ENCODE data around the gene ARHGEF33. TPM values are rescaled to one million over a fixed set of nuclear protein-coding genes. Genes with fewer than 3 reads are reported as not detected.

The ARHGEF33 gene
- 3.9 TPM for total RNA-seq

DNA sequence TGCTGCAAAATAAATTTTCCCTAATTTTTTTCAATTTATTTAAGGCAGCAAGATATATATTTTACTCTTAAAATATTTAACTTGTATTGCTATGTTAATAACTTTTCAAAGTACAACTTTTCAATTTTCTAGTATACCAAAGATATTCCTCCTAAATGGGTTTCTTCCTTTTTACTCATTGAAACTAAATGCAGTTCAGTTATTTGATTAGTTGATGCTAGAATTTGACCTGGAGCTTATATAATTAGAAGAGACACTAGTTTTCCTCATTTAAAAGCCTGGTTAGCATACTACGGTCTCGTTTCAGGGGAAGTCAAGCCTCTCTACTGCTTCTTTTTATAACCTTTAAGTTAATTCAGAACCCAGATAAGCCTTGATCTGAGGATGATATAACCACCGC, at the start of gene ARHGEF33:
Gene ARHGEF33, plus strand, starts transcription at position 301 of the 400 bp plus-strand sequence. CDS start 29,573 bp downstream, outside the sequence.
- no peak for DNase-seq

DNA sequence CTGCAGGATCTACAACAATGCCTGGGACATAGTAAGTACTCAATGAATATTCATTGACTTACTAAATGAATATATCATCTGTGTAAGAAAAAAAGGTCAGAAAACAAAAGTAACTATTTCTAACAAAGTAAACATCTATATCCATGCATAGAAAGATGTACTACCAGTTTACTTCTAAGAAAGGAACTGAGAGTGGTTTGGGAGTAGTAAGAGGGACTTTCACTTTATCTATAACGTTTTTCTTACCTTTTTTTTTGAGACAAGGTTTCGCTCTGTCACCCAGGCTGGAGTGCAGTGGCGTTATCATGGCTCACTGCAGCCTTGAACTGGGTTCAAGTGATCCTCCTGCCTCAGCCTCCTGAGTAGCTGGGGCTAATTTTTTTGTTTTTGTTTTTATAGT, 39.6 kb upstream of the ARHGEF33 start:
- DNase-seq = no peak

DNA sequence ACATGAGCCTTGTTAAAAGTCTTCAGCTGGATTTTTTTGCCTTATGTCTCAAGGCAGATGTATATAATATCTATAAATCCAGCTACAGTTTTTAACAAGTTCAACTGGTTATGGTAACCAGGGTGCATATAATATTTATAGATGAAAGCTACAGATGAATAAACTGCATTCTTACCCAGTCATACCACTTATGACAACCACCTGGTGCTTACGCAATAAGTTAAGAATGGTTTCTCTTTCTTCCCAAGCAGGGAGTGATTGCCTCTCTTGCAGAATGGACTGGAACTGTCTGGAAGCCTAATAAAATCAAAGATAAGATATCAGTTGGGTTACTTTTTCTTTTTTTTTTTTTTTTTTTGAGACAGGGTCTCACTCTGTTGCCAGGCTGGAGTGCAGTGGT, 33.5 kb upstream of the ARHGEF33 start:
- DNase-seq = no peak

DNA sequence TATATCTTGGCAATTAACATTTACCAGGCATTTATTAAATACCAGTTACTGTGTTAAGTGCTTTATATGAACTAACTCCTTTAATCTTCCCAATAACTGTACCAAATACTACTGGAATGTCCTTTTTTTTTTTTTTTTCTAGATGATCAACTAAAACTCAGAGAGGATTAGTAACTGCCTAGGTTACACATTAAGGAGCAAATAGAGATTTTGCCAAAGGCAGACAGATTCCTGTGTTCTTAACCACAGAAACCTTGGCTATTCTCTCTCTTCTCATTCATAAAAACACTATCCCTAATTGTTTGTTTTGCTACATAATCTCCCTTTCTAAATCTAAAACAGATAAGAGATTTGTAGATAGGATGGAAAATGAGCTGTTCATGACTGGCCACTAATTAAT, 27.2 kb upstream of the ARHGEF33 start:
- no peak for DNase-seq

DNA sequence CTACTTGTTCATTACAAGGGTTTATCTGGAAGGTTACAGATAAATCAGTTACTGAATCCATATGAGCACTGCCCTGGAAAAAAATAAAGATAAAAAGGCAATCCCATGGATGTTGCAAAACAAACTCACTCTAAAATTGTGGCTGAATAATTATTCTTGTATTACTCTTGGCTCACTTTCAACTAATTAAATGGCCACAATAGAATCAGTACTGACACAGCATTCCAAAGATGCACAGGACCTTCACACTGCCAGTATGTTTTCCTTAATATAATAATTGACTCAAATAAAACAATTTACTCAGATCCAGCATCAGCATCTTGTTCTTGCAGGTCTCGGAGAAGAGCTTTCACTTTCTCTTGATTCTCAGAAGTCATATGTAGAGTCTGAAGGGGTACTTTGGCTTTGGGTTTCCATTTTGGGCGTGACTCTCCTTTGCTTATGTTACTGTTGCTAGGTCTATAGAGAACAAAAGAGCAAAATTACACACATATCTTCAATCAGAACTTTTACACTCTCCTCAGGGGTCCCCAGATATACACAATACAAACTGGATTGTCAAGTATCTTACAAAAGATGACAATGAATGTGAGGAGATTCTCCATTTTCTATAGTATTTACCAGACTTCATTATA, 26.5 kb upstream of the ARHGEF33 start:
- no peak for DNase-seq

DNA sequence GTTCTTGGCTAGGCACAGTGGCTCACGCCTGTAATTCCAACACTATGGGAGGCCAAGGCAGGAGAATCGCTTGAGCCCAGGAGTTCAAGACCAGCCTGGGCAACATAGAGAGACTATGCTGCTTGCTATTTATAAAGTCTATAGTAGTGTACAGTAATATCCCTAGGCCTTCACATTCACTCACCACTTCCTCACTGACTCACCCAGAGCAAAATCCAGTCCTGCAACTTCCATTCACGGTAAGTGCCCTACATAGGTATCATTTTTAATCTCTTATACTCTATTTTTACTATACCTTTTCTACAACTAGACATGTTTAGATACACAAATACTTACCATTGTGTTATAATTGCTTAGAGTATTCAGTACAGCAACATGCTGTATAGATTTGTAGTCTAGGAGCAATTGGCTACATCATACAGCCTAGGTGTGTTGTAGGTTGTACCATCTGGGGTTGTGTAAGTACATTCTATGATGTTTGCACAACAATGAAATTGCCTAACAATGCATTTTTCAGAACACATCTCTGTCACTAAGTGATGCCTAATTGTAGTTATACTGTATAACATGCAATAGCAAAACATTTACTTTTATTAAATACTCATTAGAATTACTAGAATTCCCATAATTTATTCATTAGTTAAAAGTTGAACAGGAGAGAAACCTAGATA, 22.8 kb upstream of the ARHGEF33 start:
- no peak for DNase-seq

DNA sequence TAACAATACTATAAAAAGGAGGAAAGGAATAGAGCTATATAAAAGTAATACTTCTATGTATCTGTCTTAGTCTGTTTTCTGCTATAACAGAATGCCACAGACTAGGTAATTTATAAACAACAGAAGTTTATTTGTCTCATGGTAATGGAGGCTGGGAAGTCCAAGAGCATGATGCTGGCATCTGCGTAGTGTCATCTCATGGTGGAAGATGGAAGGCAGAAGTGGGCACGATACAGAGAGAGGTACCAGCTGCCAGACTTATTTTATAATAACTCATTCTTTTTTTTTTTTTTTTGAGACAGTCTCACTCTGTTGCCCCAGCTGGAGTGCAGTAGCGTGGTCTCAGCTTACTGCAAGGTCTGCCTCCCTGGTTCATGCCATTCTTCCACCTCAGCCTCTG, 18.2 kb upstream of the ARHGEF33 start:
- no peak for DNase-seq

DNA sequence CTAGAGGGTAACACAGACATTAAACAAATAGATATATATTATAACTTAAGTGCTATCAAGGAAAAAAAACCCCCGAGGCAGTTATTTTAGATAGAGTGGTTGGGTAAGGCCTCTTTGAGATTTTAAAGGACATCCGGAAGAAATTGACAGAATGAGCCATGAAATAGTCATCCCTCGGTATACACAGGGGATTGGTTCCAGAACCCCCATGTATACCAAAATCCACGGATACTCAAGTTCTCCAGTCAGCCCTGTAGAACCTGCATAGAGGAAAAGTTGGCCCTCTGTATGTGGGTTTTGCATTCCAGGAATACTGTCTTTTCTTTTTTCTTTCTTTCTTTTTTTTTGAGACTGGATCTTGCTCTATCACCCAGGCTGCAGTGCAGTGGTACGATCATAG, 15.9 kb upstream of the ARHGEF33 start:
- DNase-seq = no peak

DNA sequence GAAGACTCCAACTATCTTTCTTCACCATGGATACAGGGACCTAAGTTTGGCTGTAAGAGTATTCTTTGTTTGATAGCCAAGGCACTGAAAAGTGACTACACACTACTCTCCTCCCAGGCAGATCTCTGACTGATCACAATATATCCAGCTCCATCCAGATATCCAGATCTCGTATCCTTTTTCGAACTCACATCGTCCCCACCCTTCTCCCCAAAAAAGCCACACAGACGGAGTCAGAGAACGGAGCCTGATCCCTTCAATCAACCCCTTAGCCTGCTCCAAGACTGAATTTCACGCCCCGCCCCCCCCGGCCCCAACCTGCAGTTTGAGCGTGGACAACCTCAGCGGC, 14.5 kb upstream of the ARHGEF33 start:
- peak; percentile 55 for DNase-seq

DNA sequence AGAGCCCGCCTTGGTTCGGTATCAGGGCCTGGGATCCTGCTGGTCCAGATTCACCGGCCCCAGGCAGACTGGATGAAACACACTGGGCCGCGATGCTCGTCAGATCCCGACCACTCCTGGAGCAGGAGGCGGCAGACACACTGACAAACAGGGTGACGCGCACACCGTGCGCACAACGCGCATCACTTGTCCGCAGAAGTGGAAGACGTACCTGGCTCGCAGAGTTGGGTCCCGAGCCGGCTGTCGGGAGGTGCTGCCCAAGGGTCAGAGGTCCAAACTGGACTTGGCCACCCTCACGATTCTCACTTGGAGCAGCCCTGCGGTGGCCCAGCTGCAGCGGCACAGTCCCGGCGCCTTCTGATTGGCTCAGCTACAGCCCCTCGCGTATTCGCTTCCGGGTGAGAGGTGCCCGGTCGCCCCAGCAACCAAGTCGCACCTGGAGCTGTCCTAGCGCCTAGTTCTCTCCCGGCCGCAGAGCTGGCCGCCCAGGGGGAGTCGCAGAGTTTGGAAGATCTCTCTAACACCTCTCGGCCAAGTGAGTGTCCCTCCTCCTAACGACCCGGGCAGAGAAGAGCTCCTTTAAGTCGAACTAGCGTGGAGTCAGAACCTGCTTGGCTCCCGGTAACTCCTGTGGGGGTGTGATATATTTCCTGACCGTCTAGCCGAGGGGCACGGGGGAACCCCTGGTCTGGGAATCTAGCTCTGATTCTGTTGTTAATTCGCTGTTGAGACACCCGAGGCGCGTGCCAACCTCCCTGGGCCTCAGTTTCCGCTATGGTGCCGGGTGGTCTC, 13.9 kb upstream of the ARHGEF33 start, which contains the start of the genes DHX57 and MORN2:
Gene DHX57, minus strand, starts transcription at position 359 of the 792 bp plus-strand sequence. CDS start 7,529 bp downstream, outside the sequence.
Gene MORN2, plus strand, starts transcription at position 401 of the 792 bp plus-strand sequence.
- DNase-seq = peak; percentile 81

DNA sequence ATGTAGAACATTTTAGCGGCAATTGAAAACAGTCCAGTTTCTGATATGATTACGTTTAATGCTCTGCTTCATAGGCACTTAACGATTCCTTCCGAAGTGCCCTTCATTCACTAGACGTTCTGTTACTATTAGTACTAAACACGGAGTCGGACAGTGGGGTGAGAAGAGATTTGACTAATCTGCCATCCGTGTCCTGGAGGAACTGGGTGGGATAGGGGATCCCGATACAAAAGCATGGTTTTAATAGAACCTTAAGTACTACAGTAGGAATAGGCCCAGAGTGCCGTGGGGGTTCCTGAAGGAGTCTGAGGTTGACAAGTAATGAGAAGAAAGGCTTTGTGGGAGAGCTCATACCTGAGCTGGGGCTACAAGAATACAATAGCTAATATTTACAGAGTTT, 13.3 kb upstream of the ARHGEF33 start:
- no peak for DNase-seq

DNA sequence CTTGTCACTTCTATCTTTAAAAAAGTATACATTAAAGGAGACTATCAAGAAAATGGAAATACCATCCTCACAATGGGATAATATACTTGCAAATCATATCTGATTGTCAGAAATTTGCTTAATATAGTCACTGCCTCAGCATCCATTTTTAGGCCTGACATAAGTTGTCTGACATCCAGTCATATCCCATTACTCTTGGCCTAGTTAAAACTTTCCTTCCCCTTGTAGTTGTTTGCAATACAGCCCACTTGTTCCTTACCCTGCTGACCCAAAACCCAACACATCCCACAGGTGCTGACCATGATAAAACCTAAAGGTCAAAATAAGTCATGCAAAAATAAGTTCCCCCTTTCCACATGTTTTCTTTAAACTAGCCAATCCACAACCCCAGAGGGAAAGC, 3.6 kb upstream of the ARHGEF33 start:
- no peak for DNase-seq

DNA sequence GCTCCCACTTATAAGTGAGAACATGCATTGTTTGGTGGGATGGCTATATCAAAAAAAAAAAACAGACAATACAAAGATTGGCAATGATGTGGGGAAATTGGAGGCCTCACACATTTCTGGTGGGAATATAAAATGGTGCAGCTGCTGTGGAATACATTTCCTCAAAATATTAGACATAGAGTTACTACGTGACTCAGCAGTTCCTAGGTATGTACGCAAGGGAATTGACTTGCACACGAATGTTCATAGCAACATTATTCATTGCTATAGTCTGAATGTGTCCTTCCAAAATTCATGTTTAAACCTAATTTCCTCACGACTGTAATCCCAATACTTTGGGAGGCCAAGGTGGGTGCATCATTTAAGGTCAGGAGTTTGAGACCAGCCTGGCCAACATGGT, 2.3 kb upstream of the ARHGEF33 start:
- no peak for DNase-seq

DNA sequence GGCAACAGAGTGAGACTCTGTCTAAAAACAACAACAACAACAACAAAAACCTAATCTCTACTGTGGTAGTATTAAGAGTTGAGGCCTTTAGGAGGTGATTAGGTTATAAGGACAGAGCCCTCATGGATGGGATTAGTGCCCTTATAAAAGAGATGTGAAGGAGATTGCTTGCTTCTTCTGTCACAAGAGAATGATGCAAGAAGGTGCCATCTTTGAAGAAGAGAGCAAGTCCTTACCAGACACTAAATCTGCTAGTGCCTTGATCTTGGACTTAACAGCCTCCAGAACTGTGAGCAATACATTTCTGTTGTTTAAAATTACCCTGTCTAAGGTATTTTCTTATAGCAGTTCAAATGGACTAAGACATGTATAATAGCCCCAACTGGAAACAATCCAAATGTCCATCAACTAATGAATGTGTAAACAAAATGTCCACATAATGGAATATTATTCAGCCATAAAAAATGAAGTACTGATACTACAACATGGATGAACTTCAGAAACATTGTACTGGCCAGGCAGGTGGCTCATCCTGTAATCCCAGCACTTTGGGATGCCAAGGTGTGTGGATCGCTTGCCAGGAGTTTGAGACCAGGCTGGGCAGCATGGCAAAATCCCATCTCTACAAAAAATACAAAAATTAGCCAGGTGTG, 1.6 kb upstream of the ARHGEF33 start:
- no peak for DNase-seq

DNA sequence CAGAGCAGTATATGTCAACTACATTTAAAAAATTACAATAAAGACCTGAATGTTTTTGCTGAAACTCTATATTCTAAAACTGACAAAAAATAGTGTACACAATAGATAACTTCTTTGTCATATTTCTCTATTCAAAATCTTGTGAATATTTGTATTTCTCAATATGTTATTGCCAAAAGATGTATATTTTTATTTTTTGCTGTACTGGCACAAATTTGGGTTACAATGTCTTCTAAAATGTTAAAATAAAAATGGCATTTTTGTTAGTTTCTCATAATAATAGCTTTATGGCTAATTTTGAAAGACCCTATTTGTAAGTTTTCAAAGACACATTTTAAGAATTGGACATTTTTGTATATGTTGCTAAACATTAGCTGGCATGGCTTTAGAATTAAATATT, 630 bp upstream of the ARHGEF33 start:
- no peak for DNase-seq

DNA sequence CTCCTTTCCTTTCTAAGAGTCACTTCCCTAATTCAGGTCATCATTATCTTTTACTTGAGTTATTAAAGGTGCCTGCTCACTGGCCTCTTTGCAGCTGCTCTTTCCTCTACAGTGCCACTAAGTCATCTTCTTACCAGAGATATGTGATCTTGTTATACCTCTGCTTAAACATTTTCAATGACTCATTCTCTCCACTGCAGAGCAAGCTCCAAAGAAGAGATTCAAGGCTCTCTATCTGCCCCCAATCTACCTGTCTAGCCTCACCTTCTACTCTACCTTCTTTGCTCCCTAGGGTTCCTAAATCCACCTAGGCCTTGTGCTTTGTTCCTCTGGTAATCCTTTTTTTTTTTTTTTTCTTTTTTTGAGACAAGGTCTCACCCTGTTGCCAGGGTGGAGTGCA, 3.1 kb downstream of the ARHGEF33 start:
- DNase-seq = no peak

DNA sequence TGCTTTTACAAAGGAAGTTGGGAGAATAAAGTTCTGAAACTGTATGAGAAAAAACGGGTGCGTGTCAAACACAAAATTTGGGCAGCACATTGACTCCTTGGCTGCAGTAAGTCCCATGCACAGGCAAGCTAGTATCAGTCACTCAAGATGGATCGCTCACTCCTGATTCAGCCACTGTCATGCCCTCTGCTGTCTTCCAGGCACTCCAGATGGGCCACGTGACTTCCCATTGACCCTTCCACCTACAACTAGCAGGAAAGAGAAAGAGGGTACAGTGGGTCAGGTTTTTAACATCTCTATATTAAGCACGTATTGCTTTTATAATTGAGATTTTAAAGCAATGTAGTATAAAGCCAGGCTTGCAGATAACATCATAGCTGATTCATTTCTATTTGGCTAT, 8.6 kb downstream of the ARHGEF33 start:
- DNase-seq = no peak

DNA sequence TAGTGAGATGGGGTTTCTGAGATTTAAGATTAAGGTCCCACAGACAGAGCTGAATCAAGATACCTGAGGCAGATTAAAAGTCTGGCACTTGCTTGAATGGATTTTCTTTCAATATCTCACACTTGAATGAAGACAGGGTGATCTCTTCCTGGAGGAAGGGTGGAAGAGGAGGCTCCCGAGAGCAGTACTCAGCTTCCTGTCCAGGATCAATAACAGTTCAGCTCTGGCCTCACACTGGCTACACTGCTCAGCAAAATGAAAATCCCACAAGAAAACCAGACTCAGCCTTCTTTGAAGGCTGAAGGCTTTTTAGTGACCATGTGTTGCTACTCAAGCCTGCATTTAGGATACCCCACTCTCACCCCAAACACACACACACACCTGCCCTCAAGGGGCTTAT, 11.1 kb downstream of the ARHGEF33 start:
- no peak for DNase-seq

DNA sequence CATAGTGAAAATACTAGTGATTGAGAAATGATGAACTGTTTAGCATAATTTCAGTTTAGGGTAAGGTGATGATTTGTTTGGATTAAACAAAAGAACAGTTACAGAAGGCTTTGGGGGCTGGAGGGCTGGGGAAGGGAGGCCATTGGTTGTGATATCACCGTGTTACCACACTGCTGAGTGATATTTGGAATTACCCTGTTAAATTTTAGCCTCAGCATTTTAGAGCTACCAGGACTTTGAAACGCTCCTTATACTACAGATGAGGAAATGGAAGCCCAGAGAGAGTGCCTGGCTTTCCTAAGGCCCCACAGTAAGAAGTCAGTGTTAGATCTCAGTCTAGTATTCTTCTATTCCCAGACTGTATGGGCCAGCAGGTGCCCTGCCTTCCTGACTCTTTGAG, 15.6 kb downstream of the ARHGEF33 start:
- DNase-seq = no peak

DNA sequence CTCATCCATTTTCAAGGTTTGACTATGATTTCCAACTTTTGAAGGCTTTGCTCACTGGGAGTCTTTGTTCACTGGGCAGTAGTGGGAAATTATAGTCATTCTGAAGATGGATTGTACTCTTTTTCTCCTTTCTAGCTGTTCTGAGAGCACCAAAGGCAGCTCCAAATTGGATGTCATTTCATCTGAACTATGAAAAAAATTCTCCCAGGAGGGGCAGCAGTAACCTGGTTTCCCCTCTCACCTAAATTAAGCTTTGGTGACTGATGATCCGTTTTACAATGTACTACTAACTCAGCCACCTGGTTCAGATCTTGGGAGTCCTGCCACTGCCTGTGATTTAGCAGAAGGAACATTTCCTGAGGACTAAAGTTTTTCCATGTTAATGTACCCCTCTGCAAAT, 17.6 kb downstream of the ARHGEF33 start:
- DNase-seq = no peak

DNA sequence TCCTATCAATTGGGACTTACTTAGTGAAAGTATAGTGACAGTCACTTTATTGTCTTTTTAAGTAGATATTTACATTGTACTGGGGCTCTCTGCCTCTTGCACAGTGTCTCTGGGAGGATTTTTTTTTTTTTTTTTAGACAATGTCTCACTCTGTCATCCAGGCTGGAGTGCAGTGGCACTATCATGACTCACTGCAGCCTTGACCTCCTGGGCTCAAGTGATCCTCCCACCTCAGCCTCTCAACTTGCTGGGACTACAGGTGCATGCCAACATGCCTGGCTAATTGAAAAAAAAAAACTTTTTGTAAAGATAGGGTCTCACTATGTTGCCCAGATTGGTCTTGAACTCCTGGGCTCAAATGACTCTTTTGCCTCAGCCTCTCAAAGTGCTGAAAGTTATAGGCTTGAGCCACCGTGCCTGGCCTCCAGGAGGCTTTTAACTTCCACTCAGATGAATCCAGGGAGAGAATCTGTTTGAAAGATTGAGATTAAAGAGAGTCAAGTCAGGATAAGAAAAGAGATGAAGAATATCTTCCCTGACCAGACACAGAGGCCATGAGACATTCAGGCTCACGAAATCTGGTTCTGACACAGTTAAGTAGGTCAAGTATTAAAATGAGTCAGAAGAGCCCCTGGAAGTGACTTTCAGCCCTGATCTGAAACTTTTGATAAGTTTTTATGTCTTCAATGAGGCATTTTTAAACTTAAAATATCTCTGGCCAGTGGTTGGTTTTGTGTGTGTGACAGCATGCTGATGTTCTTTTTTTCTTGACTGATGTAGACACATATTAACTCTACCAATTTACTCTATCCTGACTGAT, 18.3 kb downstream of the ARHGEF33 start:
- DNase-seq = no peak

DNA sequence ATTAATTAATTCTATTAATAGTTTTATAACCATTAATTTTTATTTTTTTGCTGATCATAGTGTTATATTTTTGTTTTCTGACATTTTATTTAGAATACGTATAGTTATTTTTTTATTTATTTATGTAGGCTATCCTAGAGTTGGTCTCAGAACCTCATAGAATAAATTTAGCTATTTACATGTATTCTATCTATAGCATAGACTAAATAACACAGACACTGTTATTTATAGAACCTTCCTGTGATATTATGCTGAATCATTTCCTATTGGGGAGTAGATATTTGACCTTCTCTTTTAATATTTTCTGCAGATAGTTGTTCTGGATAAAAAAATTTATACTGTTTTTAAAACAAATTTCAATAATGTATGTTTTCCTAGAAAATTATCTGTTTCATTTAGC, 20.2 kb downstream of the ARHGEF33 start:
- no peak for DNase-seq
